Adrenal gland (tissue), 12 donors: ENCODE measurements around the gene DUS1L. TPM values are rescaled to one million over a fixed set of nuclear protein-coding genes. Genes with fewer than 3 reads are reported as not detected.

ENCODE experiments used
- DNase-seq, 7 donors: peaks; one replicate each; pipeline ENCODE4 v3.0.0-alpha.2; 2019 to 2020
- H3K27ac ChIP-seq, 5 donors: fragments of 200-600 bp; sonication (generic) in 4 of 5; 1 replicate in 3 of 5; 2 replicates in 2 of 5; pipeline versions ENCODE4 v1.5.1 to v1.8.0; 2016 to 2020; ENCODE audit warnings: mild to moderate bottlenecking in 1 of 5
- H3K27me3 ChIP-seq: fragments of 200-600 bp; 2 replicates; pipeline ENCODE4 v1.8.0; 2021
- H3K36me3 ChIP-seq, 2 donors: fragments of 200-600 bp; replicated peaks in 1 of 2; 1 replicate in 1 of 2; 2 replicates in 1 of 2; pipeline versions ENCODE4 v1.5.1 to v1.8.0; 2018 to 2022
- H3K4me1 ChIP-seq, 2 donors: fragments of 200-600 bp; replicated peaks in 1 of 2; 1 replicate in 1 of 2; 2 replicates in 1 of 2; pipeline versions ENCODE4 v1.5.1 to v1.8.0; 2018 to 2021
- H3K4me3 ChIP-seq, 4 donors: fragments of 200-600 bp; sonication (generic) in 3 of 4; one replicate each; pipeline ENCODE4 v1.5.1; 2016 to 2018
- H3K9me3 ChIP-seq, 3 donors: fragments of 200-600 bp; sonication (generic) in 1 of 3; replicated peaks in 1 of 3; 1 replicate in 2 of 3; 2 replicates in 1 of 3; pipeline versions ENCODE4 v1.5.1 to v1.8.0; 2016 to 2021
- CTCF ChIP-seq, 6 experiments: fragments of 450-650 bp in 4 of 6; fragments of 200-600 bp in 2 of 6; sonication (generic) in 1 of 6; IDR thresholded peaks; 1 replicate in 5 of 6; 2 replicates in 1 of 6; pipeline versions ENCODE4 v1.5.1 to v1.8.0; 2016 to 2021; ENCODE audit warnings: antibody characterized with exemption in 6 of 6, mild to moderate bottlenecking in 2 of 6, moderate library complexity in 1 of 6
- POLR2A ChIP-seq, 2 donors: fragments of 450-650 bp; IDR thresholded peaks; one replicate each; pipeline ENCODE4 v1.6.1; 2017; ENCODE audit warnings: antibody characterized with exemption in 2 of 2, mild to moderate bottlenecking in 2 of 2, moderate library complexity in 1 of 2
- WGBS, 4 donors: extraction: QIAGEN DNeasy Blood & Tissue Kit in 2 of 4; methylation state at CpG; one replicate each; pipeline versions ENCODE4 v1.1.5 to v1.1.7; 2013 to 2017; 5-methylcytosine and 5-hydroxymethylcytosine counted together
- intact Hi-C, 2 donors: fragments of 100-400 bp; cut with DNase I; formaldehyde crosslinking; loops; one replicate each; pipeline versions ENCODE4 v1.14.1 to v1.15.0; 2022 to 2023
- polyA plus RNA-seq, 3 donors: library from polyadenylated mRNA; stranded (reverse); fragments of 200-250 nt in 2 of 3; fragments of 350-450 nt in 1 of 3; fragmentation: Illumina TruSeq in 1 of 3; extraction: RNeasy Lipid Tissue Mini Kit (QIAGEN cat#74804) in 1 of 3; gene quantifications; one replicate each; pipeline ENCODE4 v1.2.3, GENCODE V29; 2013 to 2014
- total RNA-seq, 9 donors: library from RNA; depleted of rRNA in 4 of 9; stranded (reverse); fragments of >200 nt in 4 of 9; fragments of 120-200 nt in 1 of 9; fragmentation: NEBNext Ultra II Directional in 1 of 9; extraction: Animal tissue kit (Norgen Biotek cat#: 25700) in 1 of 9; gene quantifications; one replicate each; pipeline versions ENCODE4 v1.1.0 to v1.2.4, GENCODE V29; 2013 to 2023
- donor health status: healthy with polysubstance abuse.
- donor health status: Bipolar disorder and iron deficiency.
- donor health status: DM: yes; HTN: yes; CAD: no.
- donor health status: DM: no; HTN: no; CAD: no.
- donor health status: DM: no; HTN: no; CAD: no.
- donor health status: DM: yes; HTN: yes; CAD: no.

Gene DUS1L
- total and polyA plus RNA-seq, 12 donors, result 38.5 to 397 (median 75.7) TPM

- DNase-seq, result peak in 4 of 7 donors; percentile 20 to 76 (median 34)
- H3K4me1 ChIP-seq, result peaks cover 28 to 56% of the 10 kb centered on the region in 2 donors
- no peak overlapping the region for H3K4me3 ChIP-seq
- H3K27me3 ChIP-seq, result no peaks in the 10 kb centered on the region
- intact Hi-C loops, result no loop called here
- H3K27ac ChIP-seq, result peak overlapping the region in 2 of 5 donors; percentile 47 to 52
- TF ChIP-seq POLR2A (IDR thresholded peaks at IDR 0.05), result no peak
- TF ChIP-seq CTCF (IDR thresholded peaks at IDR 0.05), result no peak
- WGBS, 4 donors, result 50 to 79% (median 64%) methylated on average over 4 to 10 of the region's 10 CpGs
- H3K36me3 ChIP-seq, result no peaks in the 10 kb centered on the region
- H3K9me3 ChIP-seq, result no peaks in the 10 kb centered on the region
Measured at GRCh38 chr17:82101301-82101715, 35.7 kb upstream of the DUS1L start.

GRCh38 chr17:82100502-82101298 lies 35.1 kb upstream of the DUS1L start:
- TF ChIP-seq CTCF (IDR thresholded peaks at IDR 0.05) (no peak), POLR2A (IDR thresholded peaks at IDR 0.05) (no peak)
- peak in 2 of 7 donors; percentile 22 to 29 for DNase-seq
- peaks cover 28 to 52% of the 10 kb centered on the region in 2 donors for H3K4me1 ChIP-seq
- peak overlapping the region in 2 of 5 donors; percentile 47 to 52 for H3K27ac ChIP-seq
- no peaks in the 10 kb centered on the region for H3K9me3 ChIP-seq
- 88 to 91% (median 90%) methylated on average over 12 to 35 of the region's 35 CpGs for WGBS, 4 donors
- intact Hi-C loops, result no loop called here
- H3K4me3 ChIP-seq, result no peak overlapping the region
- peaks cover 0 to 3% of the 10 kb centered on the region in 2 donors for H3K36me3 ChIP-seq
- no peaks in the 10 kb centered on the region for H3K27me3 ChIP-seq

GRCh38 chr17:82098939-82099763 lies 33.5 kb upstream of the DUS1L start:
- TF ChIP-seq POLR2A (IDR thresholded peaks at IDR 0.05) (no peak), CTCF (IDR thresholded peaks at IDR 0.05) (no peak)
- Histone ChIP-seq H3K4me1 (peaks cover 28 to 44% of the 10 kb centered on the region in 2 donors), H3K36me3 (peaks cover 0 to 16% of the 10 kb centered on the region in 2 donors), H3K27me3 (no peaks in the 10 kb centered on the region), H3K9me3 (no peaks in the 10 kb centered on the region), H3K27ac (peak overlapping the region in 4 of 5 donors; percentile 86 to 100 (median 93)), H3K4me3 (peak overlapping the region in 2 of 4 donors; percentile 20 to 86)
- intact Hi-C loops, result loop anchor here in 1 of 2 donors (5.0 kb wide), 1 partner anchor 53 kb away; no protein-coding TSS in a partner anchor
- 16 to 80% (median 18%) methylated on average over 1 to 80 of the region's 80 CpGs for WGBS, 4 donors
- peak in 1 of 7 donors; percentile 47 for DNase-seq
